Measurements from ENCODE around the gene TTC28. TPM values are rescaled to one million over a fixed set of nuclear protein-coding genes. Genes with fewer than 3 reads are reported as not detected.
A peak's percentile ranks its signal among the peaks of the same experiment; 100 is the strongest.

TTC28 gene
- total RNA-seq, 1 donor from 2014 or later: 70.8 TPM

DNA sequence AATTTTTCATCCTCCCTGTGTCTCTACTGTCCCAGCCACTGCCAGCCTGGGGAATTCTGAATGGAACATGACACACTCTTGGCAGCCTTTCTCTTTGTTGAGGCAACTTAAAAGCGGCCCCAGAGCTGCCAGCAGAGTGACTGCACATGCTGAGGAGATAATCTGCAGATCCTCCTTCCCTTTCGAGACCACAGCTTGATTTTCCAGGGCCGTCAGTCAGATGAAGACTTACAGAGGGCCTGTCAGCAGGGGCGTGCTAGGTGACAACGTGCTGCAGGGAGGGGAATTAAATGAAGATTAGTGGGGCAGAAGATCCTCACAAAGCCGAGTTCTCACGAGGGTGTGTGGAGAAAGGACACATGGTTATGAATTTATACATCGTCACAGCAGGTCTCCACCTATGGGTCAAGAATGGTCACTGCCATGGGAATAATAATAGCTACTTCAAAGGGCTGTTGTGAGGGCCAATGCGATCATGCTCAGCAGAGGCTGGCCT lies 567.0 kb downstream of the TTC28 start:
- DNase-seq (ENCODE audit: low spot score): peak; percentile 16
- Mint-ChIP-seq H3K4me3 (ENCODE audit: unreplicated experiment) (no peak overlapping the region), H3K4me1 (ENCODE audit: unreplicated experiment) (peaks cover 12% of the 10 kb centered on the region), H3K9me3 (ENCODE audit: unreplicated experiment) (no peaks in the 10 kb centered on the region), H3K36me3 (ENCODE audit: low read depth, unreplicated experiment) (no peaks in the 10 kb centered on the region), H3K27ac (ENCODE audit: unreplicated experiment) (no peak overlapping the region), H3K27me3 (ENCODE audit: unreplicated experiment) (no peaks in the 10 kb centered on the region)
- TF ChIP-seq, protein P1, sequence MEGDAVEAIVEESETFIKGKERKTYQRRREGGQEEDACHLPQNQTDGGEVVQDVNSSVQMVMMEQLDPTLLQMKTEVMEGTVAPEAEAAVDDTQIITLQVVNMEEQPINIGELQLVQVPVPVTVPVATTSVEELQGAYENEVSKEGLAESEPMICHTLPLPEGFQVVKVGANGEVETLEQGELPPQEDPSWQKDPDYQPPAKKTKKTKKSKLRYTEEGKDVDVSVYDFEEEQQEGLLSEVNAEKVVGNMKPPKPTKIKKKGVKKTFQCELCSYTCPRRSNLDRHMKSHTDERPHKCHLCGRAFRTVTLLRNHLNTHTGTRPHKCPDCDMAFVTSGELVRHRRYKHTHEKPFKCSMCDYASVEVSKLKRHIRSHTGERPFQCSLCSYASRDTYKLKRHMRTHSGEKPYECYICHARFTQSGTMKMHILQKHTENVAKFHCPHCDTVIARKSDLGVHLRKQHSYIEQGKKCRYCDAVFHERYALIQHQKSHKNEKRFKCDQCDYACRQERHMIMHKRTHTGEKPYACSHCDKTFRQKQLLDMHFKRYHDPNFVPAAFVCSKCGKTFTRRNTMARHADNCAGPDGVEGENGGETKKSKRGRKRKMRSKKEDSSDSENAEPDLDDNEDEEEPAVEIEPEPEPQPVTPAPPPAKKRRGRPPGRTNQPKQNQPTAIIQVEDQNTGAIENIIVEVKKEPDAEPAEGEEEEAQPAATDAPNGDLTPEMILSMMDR (IDR thresholded peaks at IDR 0.05; ENCODE audit: unreplicated experiment): peak; percentile 71

DNA sequence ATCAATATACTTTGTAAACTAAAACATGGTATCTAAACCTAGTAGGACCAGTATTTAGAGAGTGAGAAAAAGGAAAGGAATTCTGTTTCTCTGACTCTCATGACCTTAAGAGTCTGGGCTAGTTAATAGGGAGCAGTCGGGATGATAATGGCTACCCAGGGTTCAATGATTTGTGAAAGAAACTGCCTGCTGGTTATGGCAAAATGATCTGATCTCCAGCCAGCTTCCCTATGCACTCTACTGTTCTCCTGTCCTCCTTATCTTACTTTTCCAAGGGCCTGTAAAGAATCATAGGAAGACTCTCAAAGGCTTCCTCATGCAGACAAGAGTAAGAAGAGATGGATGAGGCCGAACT lies 567.5 kb downstream of the TTC28 start:
- Mint-ChIP-seq H3K27me3 (ENCODE audit: unreplicated experiment) (no peaks in the 10 kb centered on the region), H3K27ac (ENCODE audit: unreplicated experiment) (no peak overlapping the region), H3K9me3 (ENCODE audit: unreplicated experiment) (no peaks in the 10 kb centered on the region), H3K4me3 (ENCODE audit: unreplicated experiment) (no peak overlapping the region), H3K36me3 (ENCODE audit: low read depth, unreplicated experiment) (no peaks in the 10 kb centered on the region), H3K4me1 (ENCODE audit: unreplicated experiment) (peaks cover 12% of the 10 kb centered on the region)
- DNase-seq (ENCODE audit: low spot score): no peak
- TF ChIP-seq, protein P1 (IDR thresholded peaks at IDR 0.05; ENCODE audit: unreplicated experiment): no peak

DNA sequence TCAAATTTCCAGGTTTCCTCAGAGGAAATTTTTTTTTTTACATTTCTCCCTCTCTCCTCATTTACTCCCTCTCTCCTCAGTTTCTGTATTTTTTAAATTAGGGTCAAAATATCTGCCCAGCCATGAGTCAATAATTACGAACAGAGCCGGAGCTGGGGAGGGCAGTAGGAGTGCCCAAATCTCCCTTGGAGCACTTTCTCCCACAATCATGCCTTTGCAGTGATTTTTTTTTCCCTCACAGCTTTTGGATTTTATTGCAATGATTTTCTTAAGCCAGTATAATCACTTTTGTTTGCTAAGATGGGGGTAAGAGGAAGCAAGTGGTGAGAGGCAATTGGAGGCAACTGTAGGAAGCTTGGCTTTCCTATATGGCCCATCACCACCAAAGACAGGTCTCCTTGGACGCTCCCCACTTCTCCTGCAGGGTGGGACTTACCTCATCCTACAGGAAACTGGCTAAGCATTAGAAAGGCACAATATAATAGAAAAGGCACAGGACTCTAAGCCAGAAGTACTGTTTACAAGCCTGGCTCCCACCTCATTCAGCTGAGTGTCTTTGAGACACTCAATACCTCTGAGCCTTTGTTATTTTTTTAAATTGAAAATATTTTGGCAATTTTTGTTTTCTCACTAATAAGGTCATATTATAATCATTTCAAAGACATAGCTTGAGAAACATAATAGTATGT lies 568.0 kb downstream of the TTC28 start:
- H3K27me3 Mint-ChIP-seq (ENCODE audit: unreplicated experiment): no peaks in the 10 kb centered on the region
- H3K27ac Mint-ChIP-seq (ENCODE audit: unreplicated experiment): no peak overlapping the region

DNA sequence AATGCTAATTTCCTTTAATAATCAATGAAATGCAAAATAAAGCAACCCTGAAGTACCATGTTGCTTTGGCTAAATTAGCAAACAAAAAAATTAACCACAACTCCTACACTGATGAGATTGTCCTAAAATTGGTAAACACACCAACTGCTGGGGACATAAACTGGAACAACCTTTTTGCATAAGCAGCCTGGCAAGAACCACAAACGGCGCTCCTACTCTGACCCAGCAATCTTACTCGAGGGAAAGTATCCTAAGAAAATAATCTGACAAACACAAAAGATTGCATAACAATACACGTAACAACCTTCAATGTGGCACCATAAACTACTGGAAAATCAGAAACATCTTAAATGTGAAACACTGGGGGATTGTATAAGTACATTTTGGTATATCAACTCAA lies 570.8 kb downstream of the TTC28 start:
- Mint-ChIP-seq H3K4me3 (ENCODE audit: unreplicated experiment) (no peak overlapping the region), H3K27me3 (ENCODE audit: unreplicated experiment) (no peaks in the 10 kb centered on the region), H3K36me3 (ENCODE audit: low read depth, unreplicated experiment) (peaks cover 10% of the 10 kb centered on the region), H3K4me1 (ENCODE audit: unreplicated experiment) (peaks cover 12% of the 10 kb centered on the region), H3K9me3 (ENCODE audit: unreplicated experiment) (no peaks in the 10 kb centered on the region), H3K27ac (ENCODE audit: unreplicated experiment) (no peak overlapping the region)
- TF ChIP-seq, protein P1 (IDR thresholded peaks at IDR 0.05; ENCODE audit: unreplicated experiment): no peak
- DNase-seq (ENCODE audit: low spot score): no peak

More for the DNA sequence above, 568.0 kb downstream of the TTC28 start:
- Mint-ChIP-seq H3K36me3 (ENCODE audit: low read depth, unreplicated experiment) (peaks cover 3% of the 10 kb centered on the region), H3K4me1 (ENCODE audit: unreplicated experiment) (peaks cover 12% of the 10 kb centered on the region), H3K9me3 (ENCODE audit: unreplicated experiment) (no peaks in the 10 kb centered on the region), H3K4me3 (ENCODE audit: unreplicated experiment) (no peak overlapping the region)
- TF ChIP-seq, protein P1 (IDR thresholded peaks at IDR 0.05; ENCODE audit: unreplicated experiment): no peak
- DNase-seq (ENCODE audit: low spot score): no peak

DNA sequence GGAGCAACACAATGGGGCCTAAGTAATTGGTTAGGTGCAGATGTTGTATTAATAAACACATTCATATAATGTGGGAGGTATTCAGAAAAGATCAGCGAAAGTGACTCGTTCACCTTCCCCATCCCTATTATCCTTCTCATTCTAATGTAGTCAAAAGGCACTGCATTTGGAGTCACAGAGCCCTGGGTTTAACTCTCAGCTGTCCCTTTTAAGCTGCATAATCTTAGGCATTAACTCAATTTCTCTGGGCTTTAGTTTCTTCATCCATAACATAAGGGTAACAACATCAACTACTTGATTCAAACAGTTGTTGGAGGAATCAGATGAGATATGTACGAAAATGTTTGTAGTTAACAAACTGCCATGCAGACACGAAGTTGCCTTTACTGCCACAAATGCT lies 573.0 kb downstream of the TTC28 start:
- H3K4me3 Mint-ChIP-seq (ENCODE audit: unreplicated experiment): no peak overlapping the region
- peaks cover 10% of the 10 kb centered on the region for H3K36me3 Mint-ChIP-seq (ENCODE audit: low read depth, unreplicated experiment)
- no peak for DNase-seq (ENCODE audit: low spot score)
- H3K9me3 Mint-ChIP-seq (ENCODE audit: unreplicated experiment): no peaks in the 10 kb centered on the region
- H3K27ac Mint-ChIP-seq (ENCODE audit: unreplicated experiment): no peak overlapping the region
- H3K4me1 Mint-ChIP-seq (ENCODE audit: unreplicated experiment): no peaks in the 10 kb centered on the region
- H3K27me3 Mint-ChIP-seq (ENCODE audit: unreplicated experiment): no peaks in the 10 kb centered on the region
- TF ChIP-seq, protein P1 (IDR thresholded peaks at IDR 0.05; ENCODE audit: unreplicated experiment): no peak

Measured in endothelial cell (in vitro differentiated cells).